ENCODE measurements around the gene MYPN. TPM values are rescaled to one million over a fixed set of nuclear protein-coding genes. Genes with fewer than 3 reads are reported as not detected.

The MYPN gene
- total and polyA plus RNA-seq, 2 donors (not counting 1 experiment from before 2014, with no cell fraction given) = not detected

DNA sequence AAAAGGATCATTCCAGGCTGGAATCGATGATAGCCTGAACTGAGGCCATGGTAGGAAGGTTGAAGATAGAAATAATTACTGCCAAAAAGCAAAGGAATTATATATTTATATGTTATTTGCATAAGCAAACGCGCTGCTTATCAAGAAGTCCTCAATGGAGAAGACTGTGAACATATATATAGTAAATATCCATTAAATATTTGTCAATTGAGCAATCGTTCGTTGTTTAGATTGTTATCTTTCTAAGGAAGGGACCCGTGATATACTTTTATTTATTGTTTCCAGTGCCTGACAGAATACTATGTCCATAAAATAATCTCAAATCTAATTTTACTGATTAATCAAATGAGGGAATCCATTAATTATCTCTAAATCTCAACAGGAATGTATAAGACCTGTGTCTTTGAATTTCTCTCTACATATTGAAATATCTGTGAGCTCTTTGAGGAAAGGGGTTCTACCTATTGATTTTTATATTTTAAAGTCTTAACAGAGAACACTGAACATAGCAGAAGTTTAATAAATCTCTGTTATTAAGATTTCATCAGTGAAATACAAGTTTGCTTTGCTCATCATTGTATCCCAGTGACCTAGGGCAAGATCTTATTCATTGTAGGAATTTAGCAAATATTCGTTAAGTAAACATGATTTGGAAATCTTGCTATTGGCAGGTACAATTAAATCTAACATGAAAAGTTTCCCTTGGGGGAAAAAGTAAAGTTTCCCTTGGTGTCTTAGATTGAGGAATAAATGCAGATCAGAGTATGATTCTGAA is 22.2 kb upstream of the MYPN start:
- ChIA-PET POLR2A (no interaction called here), CTCF (no interaction called here)
- Histone ChIP-seq H3K27ac (ENCODE audit: low read length in 2 of 2) (no peak overlapping the region), H3K79me2 (ENCODE audit: control insufficient read depth, insufficient read depth, low read length) (no peaks in the 10 kb centered on the region), H3K4me1 (ENCODE audit: control insufficient read depth in 2 of 2, insufficient read depth in 2 of 2, low read length in 2 of 2) (no peaks in the 10 kb centered on the region), H3K4me2 (replicated peaks; ENCODE audit: low read depth, low read length, poor library complexity, severe bottlenecking) (no peak overlapping the region), H3K9me3 (ENCODE audit: control extremely low read depth in 1 of 3, control insufficient read depth in 2 of 3, insufficient read depth in 1 of 3, low read length in 2 of 3) (no peaks in the 10 kb centered on the region), H3K9ac (ENCODE audit: low read length) (no peak overlapping the region), H4K20me1 (ENCODE audit: control insufficient read depth, insufficient read depth, low read length, poor library complexity, severe bottlenecking) (no peaks in the 10 kb centered on the region), H3K36me3 (replicated peaks in 1 of 2; ENCODE audit: control extremely low read depth in 1 of 2, control insufficient read depth in 1 of 2, extremely low read depth in 1 of 2, insufficient read depth in 2 of 2, low read length in 1 of 2) (no peaks in the 10 kb centered on the region), H3K4me3 (ENCODE audit: control extremely low read depth in 1 of 5, extremely low read depth in 1 of 5, insufficient read depth in 1 of 5, low read depth in 2 of 5, low read length in 4 of 5) (no peak overlapping the region), H2AFZ (ENCODE audit: insufficient read depth, low read depth, low read length, poor library complexity, severe bottlenecking) (no peak overlapping the region), H3K27me3 (replicated peaks in 1 of 4; ENCODE audit: control extremely low read depth in 1 of 4, control insufficient read depth in 3 of 4, insufficient read depth in 4 of 4, low read length in 3 of 4) (peaks cover 0 to 2% (median 0%) of the 10 kb centered on the region in 4 experiments)
- no peak for TF ChIP-seq EZH2 (IDR thresholded peaks at IDR 0.05; ENCODE audit: borderline replicate concordance, insufficient read depth, low read depth, low read length, poor library complexity, severe bottlenecking)
- TF ChIP-seq, protein P1, sequence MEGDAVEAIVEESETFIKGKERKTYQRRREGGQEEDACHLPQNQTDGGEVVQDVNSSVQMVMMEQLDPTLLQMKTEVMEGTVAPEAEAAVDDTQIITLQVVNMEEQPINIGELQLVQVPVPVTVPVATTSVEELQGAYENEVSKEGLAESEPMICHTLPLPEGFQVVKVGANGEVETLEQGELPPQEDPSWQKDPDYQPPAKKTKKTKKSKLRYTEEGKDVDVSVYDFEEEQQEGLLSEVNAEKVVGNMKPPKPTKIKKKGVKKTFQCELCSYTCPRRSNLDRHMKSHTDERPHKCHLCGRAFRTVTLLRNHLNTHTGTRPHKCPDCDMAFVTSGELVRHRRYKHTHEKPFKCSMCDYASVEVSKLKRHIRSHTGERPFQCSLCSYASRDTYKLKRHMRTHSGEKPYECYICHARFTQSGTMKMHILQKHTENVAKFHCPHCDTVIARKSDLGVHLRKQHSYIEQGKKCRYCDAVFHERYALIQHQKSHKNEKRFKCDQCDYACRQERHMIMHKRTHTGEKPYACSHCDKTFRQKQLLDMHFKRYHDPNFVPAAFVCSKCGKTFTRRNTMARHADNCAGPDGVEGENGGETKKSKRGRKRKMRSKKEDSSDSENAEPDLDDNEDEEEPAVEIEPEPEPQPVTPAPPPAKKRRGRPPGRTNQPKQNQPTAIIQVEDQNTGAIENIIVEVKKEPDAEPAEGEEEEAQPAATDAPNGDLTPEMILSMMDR (IDR thresholded peaks at IDR 0.05) = no peak
- Mint-ChIP-seq H3K27me3 (peaks cover 7% of the 10 kb centered on the region), H3K4me1 (peaks cover 2% of the 10 kb centered on the region), H3K27ac (no peak overlapping the region), H3K4me3 (no peak overlapping the region), H3K9me3 (ENCODE audit: insufficient read depth) (no peaks in the 10 kb centered on the region)
- WGBS (ENCODE audit: insufficient coverage) = no CpG with 5 or more reads among the region's 7 CpGs
- intact Hi-C loops (cut with micrococcal nuclease) = no loop called here
- no peak for DNase-seq
- no peak for ATAC-seq (ENCODE audit: low read depth)

DNA sequence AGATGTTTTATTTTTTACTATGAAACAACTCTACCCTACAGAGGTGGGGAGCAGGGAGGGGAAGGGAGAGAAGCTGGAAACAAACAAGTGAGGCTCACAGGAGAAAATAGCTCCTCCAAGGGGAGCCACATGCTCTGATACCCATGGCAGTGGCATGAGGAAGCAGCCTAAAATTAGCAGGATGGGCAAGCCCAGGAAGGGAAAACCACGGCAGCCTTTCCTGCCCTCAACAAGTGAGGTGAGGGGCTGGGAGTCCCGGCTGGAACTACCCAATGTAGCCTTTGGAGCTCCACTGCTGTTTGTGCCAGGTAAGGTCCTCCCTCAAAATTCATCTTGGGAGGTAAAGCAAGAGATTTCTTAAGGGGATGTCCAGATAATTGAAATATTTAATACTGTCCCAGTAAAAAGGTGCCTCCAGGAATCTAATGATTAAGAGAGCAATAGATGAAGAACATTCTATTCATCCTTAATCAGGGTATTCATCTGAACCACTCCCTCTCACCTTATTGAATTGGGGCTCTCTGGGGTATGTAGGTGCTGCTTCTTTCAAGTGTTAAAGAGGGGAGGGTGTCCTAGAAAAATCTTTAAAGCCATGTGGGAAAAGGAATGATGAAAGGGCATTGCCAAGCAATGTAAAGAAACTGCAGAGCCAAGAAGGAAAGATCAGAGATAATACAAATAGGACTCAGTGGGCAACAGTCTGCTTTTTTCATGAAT is 21.4 kb upstream of the MYPN start:
- Histone ChIP-seq H3K4me3 (ENCODE audit: control extremely low read depth in 1 of 5, extremely low read depth in 1 of 5, insufficient read depth in 1 of 5, low read depth in 2 of 5, low read length in 4 of 5) (no peak overlapping the region), H3K27me3 (replicated peaks in 1 of 4; ENCODE audit: control extremely low read depth in 1 of 4, control insufficient read depth in 3 of 4, insufficient read depth in 4 of 4, low read length in 3 of 4) (peaks cover 0 to 2% (median 0%) of the 10 kb centered on the region in 4 experiments), H3K27ac (ENCODE audit: low read length in 2 of 2) (no peak overlapping the region), H3K4me2 (replicated peaks; ENCODE audit: low read depth, low read length, poor library complexity, severe bottlenecking) (no peak overlapping the region), H2AFZ (ENCODE audit: insufficient read depth, low read depth, low read length, poor library complexity, severe bottlenecking) (no peak overlapping the region), H3K4me1 (ENCODE audit: control insufficient read depth in 2 of 2, insufficient read depth in 2 of 2, low read length in 2 of 2) (no peaks in the 10 kb centered on the region), H4K20me1 (ENCODE audit: control insufficient read depth, insufficient read depth, low read length, poor library complexity, severe bottlenecking) (no peaks in the 10 kb centered on the region), H3K79me2 (ENCODE audit: control insufficient read depth, insufficient read depth, low read length) (no peaks in the 10 kb centered on the region), H3K36me3 (replicated peaks in 1 of 2; ENCODE audit: control extremely low read depth in 1 of 2, control insufficient read depth in 1 of 2, extremely low read depth in 1 of 2, insufficient read depth in 2 of 2, low read length in 1 of 2) (no peaks in the 10 kb centered on the region), H3K9me3 (ENCODE audit: control extremely low read depth in 1 of 3, control insufficient read depth in 2 of 3, insufficient read depth in 1 of 3, low read length in 2 of 3) (peaks cover 0 to 3% (median 1%) of the 10 kb centered on the region in 3 donors), H3K9ac (ENCODE audit: low read length) (no peak overlapping the region)
- Mint-ChIP-seq H3K27ac (no peak overlapping the region), H3K4me3 (no peak overlapping the region), H3K9me3 (ENCODE audit: insufficient read depth) (no peaks in the 10 kb centered on the region), H3K27me3 (peaks cover 4% of the 10 kb centered on the region), H3K4me1 (peaks cover 2% of the 10 kb centered on the region)
- TF ChIP-seq, protein P1 (IDR thresholded peaks at IDR 0.05) = no peak
- no peak for TF ChIP-seq EZH2 (IDR thresholded peaks at IDR 0.05; ENCODE audit: borderline replicate concordance, insufficient read depth, low read depth, low read length, poor library complexity, severe bottlenecking)
- DNase-seq = no peak
- CTCF ChIA-PET = no interaction called here
- intact Hi-C loops (cut with micrococcal nuclease) = no loop called here
- POLR2A ChIA-PET = no interaction called here
- ATAC-seq (ENCODE audit: low read depth) = no peak
- WGBS (ENCODE audit: insufficient coverage) = 20% methylated on average over 1 of the region's 2 CpGs

Data from B cell (primary cell).